T-helper 9 cell (primary cell): ENCODE data around the gene MTMR3.
"Not testable (repeated sequence)": the region's sequence is repeated elsewhere in the genome, so short reads cannot be mapped to it uniquely, and the experiment has no call there.

Experiments used
- DNase-seq: peaks from one replicate; pipeline ENCODE4 v3.0.0-alpha.2; 2020

The MTMR3 gene

DNA sequence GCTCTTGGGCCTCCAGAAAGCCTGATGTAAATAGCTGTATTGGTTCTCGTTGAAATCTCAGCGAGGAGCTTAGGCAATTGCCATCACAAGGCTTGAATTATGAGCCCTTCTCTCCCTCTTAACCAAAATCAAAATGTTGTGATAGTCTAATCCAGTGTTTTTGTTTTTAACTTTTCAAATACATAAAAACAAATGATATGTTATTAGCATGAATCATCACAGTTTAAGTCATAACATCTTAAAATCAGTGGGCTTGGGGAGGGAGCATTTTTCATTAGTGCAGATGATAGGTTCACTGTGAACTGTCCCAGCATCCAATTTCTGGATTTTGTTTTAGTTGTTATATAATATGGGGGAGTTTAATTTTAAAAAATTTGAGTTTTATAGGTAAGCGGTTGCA lies 148.4 kb downstream of the MTMR3 start:
- no peak for DNase-seq

- no peak for DNase-seq
These were observed 148.9 kb downstream of the MTMR3 start for GRCh38 chr22:30031764-30032455.

GRCh38 chr22:30033137-30033536 lies 150.2 kb downstream of the MTMR3 start:
- no peak for DNase-seq

DNA sequence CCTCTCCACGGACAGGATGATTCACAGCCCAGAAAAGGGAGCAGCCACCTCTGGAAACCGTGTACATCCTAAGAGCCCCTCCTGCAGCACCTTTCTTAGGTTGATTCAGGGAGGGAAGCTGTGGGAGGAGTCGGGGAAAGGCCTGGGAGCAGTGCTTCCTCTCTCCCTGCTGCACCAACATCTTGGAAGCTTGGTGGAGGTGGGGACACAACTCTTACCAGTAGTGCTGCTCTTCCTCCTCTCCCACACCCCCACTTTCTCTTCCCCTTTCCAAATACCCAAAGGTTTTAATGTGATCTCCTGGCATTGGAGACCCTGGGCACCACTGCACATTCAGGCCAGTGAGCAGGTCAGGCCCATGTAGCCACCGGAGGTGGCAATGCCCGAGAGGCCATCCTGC lies 150.9 kb downstream of the MTMR3 start:
- DNase-seq, result no peak

- DNase-seq, result no peak
These were observed 153.7 kb downstream of the MTMR3 start for GRCh38 chr22:30036656-30037055.

DNA sequence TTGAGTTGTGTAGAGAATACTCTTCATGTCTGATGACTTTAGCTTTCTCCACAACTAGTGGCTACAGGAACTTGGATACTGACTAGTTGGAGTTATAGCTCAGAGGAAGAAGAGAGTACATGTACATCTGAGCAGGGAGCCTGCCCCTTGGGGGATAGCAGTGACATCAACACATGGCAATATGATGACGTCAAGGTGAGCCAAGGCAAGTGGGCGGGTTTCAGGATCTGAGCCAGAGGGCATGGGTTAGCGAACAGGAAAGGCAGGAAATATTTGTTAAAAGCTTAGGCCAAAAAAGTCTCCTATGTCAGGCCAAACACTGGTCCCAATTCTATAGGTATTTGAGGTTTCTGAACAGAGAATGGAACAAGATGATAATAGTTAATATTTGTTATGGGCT lies 155.2 kb downstream of the MTMR3 start:
- no peak for DNase-seq

- DNase-seq, result no peak
These were observed 157.7 kb downstream of the MTMR3 start for GRCh38 chr22:30040499-30041260.

DNA sequence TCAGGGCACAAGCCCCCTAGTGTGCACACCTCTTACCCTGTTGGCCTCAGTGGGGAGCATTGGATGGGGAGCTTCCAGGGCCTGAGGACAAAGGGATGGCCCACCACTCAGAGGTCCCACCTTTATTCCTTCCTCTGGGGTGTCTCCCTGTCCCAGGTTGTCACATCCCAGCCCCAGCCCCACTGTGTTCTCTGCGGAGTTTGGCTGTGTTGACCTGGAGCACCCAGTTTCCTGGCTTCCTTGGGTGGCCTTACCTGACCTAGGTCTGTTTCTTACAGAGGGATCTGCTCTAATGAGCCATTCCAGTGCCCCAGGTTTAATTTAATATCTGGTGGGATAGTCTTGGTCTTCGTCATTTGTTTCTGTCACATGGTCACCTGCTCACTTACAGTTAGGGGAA lies 158.5 kb downstream of the MTMR3 start:
- no peak for DNase-seq

DNA sequence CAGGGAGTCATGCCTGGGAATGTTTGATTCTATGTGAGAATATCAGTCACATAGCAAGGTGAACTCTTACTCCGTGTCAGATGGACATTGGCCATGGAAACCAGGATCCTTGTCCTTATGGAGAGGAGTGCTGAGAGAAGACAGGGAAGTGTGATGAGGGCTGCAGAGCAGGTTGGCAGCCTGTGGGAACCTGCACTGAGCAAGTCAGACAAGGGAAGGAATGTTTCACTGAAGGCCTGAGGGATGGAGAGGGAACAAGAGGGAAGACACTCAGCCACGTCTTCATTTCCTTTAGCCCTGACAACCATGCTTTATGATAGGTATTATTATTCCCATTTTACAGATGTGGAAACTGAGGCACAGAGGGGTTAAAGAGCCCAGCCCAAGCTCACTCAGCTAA lies 158.9 kb downstream of the MTMR3 start:
- DNase-seq, result no peak

GRCh38 chr22:30043161-30043560 lies 160.2 kb downstream of the MTMR3 start:
- DNase-seq, result no peak

GRCh38 chr22:30044369-30044768 lies 161.4 kb downstream of the MTMR3 start:
- no peak for DNase-seq

DNA sequence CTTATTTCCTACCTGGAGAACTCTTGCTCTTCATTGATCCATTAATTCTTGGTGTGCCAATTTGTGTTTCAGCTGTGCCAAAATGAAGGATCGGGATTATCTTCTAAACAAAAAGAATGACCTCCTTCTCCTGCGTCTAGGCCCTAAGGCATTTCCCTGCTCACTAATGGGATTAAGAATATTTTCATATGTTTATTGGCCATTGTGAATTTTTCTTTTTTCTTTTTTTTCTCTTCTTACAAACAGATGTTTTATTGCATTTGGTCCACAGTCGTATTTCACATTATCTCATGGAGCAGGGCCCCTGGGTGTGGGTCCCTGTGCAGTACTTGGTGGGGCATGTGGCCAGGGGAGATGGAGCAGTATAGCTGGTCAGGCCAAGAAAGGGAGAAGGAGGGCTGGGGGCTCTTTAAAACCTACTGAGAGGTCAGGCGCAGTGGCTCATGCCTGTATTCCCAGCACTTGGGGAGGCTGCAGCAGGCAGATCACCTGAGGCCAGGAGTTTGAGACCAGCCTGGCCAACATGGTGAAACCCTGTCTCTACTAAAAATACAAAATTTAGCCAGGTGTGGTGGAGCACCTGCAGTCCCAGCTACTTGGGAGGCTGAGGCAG lies 162.0 kb downstream of the MTMR3 start:
- DNase-seq, result no peak

DNA sequence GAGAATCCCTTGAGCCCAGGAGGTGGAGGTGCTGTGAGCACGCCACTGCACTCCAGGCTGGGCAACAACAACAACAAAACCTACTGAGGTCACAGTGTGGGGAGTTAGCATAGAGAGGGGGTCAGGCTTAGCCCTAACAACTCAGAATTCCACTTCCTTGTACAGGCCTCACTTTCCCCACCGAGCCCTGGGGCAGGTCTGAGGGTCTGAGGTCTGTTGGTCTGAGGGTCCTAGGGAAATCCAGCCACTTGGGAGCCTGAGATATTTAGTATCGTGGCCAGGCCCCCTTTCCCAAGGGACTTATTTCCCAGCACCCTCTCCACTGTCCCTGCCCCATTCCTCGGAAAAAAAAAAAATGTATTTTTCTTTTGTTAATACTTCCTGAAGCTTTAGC lies 162.5 kb downstream of the MTMR3 start:
- no peak for DNase-seq

GRCh38 chr22:30045901-30046715 lies 163.1 kb downstream of the MTMR3 start:
- DNase-seq, result no peak

- DNase-seq, result no peak
These were observed 163.9 kb downstream of the MTMR3 start for GRCh38 chr22:30046716-30047363.

GRCh38 chr22:30047364-30047738 lies 164.4 kb downstream of the MTMR3 start:
- no peak for DNase-seq

DNA sequence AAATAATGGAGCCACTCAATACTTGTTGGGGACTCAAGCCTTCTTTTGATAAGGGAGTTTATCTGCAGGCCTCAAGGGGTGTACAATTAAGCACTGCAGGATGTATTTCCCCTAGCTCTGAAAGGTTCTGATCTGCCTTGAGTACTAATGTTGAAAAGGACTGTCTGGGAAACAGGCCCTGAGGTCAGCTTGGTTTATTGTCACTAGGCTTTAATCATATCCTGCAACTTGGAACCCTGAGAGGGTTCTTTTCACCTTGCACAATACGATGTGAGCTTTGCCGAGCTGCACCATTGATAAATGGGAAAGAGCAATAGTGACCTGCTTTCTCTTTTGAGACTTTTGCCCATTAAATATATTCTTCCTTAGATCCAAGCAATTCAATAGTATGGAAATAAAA lies 165.7 kb downstream of the MTMR3 start:
- no peak for DNase-seq

DNA sequence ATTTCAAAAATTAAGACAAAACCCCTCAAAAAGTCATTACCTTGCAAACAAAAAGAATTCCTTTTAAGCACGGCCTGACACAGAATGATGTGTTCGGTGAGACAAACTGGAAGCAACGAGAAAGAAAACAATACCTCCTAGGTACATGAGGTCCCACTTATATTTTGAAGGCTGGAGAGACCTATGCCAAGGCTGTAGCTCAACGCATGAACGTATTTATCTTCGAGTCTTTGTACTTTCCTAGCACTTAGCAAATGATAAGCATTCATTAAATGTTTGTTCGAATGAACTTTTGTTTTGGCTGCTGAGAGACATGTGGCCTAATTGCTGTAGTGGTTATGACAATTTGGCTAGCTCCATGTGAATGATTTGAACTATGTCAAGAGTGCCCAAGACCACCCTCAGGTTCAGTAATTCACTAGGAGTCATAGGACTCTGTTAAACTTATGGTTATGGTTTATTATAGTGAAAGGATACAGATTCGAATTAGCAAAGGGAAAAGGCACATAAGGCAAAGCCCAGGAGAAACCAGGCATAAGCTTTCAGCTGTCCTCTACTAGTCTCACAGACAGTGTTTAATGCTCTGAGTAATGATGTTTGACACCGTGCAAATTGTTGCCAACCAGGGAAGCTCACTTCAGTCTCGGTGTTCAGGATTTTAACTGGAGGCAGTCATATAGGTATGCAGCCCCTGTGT lies 171.2 kb downstream of the MTMR3 start:
- DNase-seq, result no peak

DNA sequence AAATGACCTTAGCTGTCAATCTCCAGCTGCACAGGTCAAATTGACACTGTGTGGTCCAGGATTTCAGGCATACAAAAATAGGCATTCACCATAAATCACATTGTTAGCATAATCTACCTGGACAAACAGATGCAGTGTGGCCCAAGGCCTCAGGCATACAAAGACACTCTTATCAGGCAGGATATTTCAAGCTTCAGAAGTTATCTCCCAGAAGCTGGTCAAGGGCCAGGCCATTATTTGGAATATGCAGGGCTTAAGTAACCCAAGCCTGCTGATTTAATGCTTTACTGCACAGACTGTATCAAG lies 171.7 kb downstream of the MTMR3 start:
- DNase-seq, result no peak

DNA sequence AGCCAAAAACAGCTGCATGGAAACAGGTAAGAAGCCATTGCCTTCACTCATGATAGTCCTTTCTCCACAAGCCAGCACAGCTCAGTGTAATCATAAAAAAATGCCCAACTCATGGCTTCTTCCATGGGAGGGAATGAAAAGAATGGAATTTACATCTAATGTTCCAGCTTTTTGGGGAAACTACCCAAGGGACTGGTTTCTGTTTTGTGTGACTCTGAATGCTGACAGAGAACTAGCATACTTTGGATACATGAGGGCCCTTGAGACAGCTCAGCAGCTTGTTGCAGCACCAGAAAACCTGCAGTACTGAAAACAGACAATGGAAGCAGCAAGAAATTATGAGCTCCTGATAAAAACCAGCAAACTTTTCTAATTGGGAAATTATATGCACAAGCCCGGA lies 173.0 kb downstream of the MTMR3 start:
- no peak for DNase-seq

DNA sequence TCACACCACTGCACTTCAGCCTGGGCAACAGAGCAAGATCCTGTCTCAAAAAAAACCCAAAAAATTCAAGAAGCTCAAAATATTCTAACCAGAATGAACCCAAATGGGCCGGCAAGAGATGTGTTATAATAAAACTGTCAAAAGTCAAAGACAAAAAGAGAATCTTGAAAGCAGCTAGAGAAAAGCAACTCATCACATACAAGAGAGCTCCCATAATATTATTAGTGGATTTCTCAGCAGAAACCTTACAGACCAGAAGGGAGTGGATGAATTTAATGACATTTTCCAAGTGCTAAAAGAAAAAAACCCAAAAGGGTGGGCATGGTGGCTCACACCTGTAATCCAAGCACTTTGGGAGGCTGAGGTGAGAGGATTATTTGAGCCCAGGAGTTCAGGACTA lies 174.4 kb downstream of the MTMR3 start:
- no peak for DNase-seq

- not testable (repeated sequence) for DNase-seq
These were observed 176.5 kb downstream of the MTMR3 start for GRCh38 chr22:30059346-30060020.
